K562 (cell line): ENCODE data around the gene LYPD3. TPM values are rescaled to one million over a fixed set of nuclear protein-coding genes. Genes with fewer than 3 reads are reported as not detected.

Source experiments
- ATAC-seq: fragments of 200-7000 bp; cut with Tn5 transposase; 3 replicates; pipeline ENCODE4 v1.9.1; 2020; ENCODE audit warnings: moderate library complexity
- BruUV-seq: library from RNA; stranded (reverse); fragments of 400-500 nt; replicated peaks from 2 replicates; lab custom pipeline; 2021; lab: Mats Ljungman, UMichigan
- CTCF ChIA-PET: fragments of 300-600 bp; formaldehyde crosslinking; extraction: SDS; loops from one replicate; lab custom pipeline; 2021; ENCODE audit warnings: low intra/inter-chr PET ratio; lab: Yijun Ruan, JAX
- POLR2A ChIA-PET: fragments of 300-600, 350-650 bp; sonication (Branson Sonifier 250); formaldehyde crosslinking; extraction: SDS; loops from one replicate; lab custom pipeline; 2021; ENCODE audit warnings: antibody characterized with exemption, inconsistent platforms; lab: Yijun Ruan, JAX
- DNase-seq, 4 experiments: peaks; one replicate each; pipeline versions ENCODE4 v3.0.0 to v3.0.0-alpha.2; 2011 to 2018; ENCODE audit warnings: low spot score in 3 of 4, mixed read lengths in 3 of 4; ENCODE audit errors: extremely low read depth in 1 of 4
- FAIRE-seq: peaks from 2 replicates; lab custom pipeline; 2011; peaks lifted over from hg19 to GRCh38; lab: Jason Lieb, UNC
- H2AFZ ChIP-seq: 2 replicates; pipeline ENCODE4 v1.6.0; 2011; ENCODE audit warnings: low read depth, low read length, control low read depth, inconsistent platforms
- H3K27ac ChIP-seq: fragments of 200-600 bp; 3 replicates; pipeline ENCODE4 v1.8.0; 2011; ENCODE audit warnings: low read depth, mild to moderate bottlenecking, control low read depth, inconsistent platforms, low read length, moderate library complexity, mixed read lengths; ENCODE audit errors: extremely low read depth
- H3K27me3 ChIP-seq, 2 experiments: fragments of 300-600 bp in 1 of 2; 2 replicates in 1 of 2; 3 replicates in 1 of 2; pipeline versions ENCODE4 v1.6.0 to v1.8.0; 2011; ENCODE audit warnings: inconsistent platforms in 2 of 2, low read length in 2 of 2, mild to moderate bottlenecking in 1 of 2, mixed read lengths in 1 of 2, moderate library complexity in 1 of 2; ENCODE audit not compliant: control insufficient read depth in 2 of 2, insufficient read depth in 2 of 2
- H3K36me3 ChIP-seq: fragments of 300-600 bp; 3 replicates; pipeline ENCODE4 v1.8.0; 2011; ENCODE audit warnings: mild to moderate bottlenecking, low read length, inconsistent platforms; ENCODE audit not compliant: control insufficient read depth, insufficient read depth
- H3K4me1 ChIP-seq, 2 experiments: fragments of 200-600 bp in 1 of 2; replicated peaks in 1 of 2; 2 replicates in 1 of 2; 3 replicates in 1 of 2; pipeline versions ENCODE4 v1.5.1 to v1.8.0; 2011; ENCODE audit warnings: inconsistent platforms in 2 of 2, low read length in 2 of 2, mild to moderate bottlenecking in 1 of 2, mixed read lengths in 1 of 2, moderate library complexity in 1 of 2; ENCODE audit not compliant: control insufficient read depth in 2 of 2, insufficient read depth in 2 of 2
- H3K4me2 ChIP-seq: 2 replicates; pipeline ENCODE4 v1.6.1; 2011; ENCODE audit warnings: low read length, control low read depth, inconsistent platforms, mixed read lengths; ENCODE audit not compliant: insufficient read depth
- H3K4me3 ChIP-seq: fragments of 200-600 bp; sonication (generic), shearing (Covaris generic); 2 replicates; pipeline ENCODE4 v1.5.1; 2016; ENCODE audit warnings: control low read depth, inconsistent platforms
- H3K79me2 ChIP-seq: fragments of 200-600 bp; 3 replicates; pipeline ENCODE4 v1.8.0; 2011; ENCODE audit warnings: low read length, inconsistent platforms; ENCODE audit not compliant: control insufficient read depth, insufficient read depth
- H3K9ac ChIP-seq, 2 experiments: 2 replicates each; pipeline versions ENCODE4 v1.6.0 to v1.6.1; 2011; ENCODE audit warnings: low read depth in 2 of 2, low read length in 2 of 2, control low read depth in 1 of 2, inconsistent platforms in 1 of 2, mild to moderate bottlenecking in 1 of 2, mixed read lengths in 1 of 2; ENCODE audit not compliant: insufficient read depth in 1 of 2
- H3K9me1 ChIP-seq: one replicate; pipeline ENCODE4 v1.6.0; 2011; ENCODE audit warnings: inconsistent platforms, mild to moderate bottlenecking, low read length, moderate library complexity; ENCODE audit not compliant: control insufficient read depth, insufficient read depth
- H3K9me3 ChIP-seq: replicated peaks from 2 replicates; pipeline ENCODE4 v1.5.1; 2011; ENCODE audit warnings: low read depth, low read length, inconsistent platforms; ENCODE audit not compliant: control insufficient read depth, insufficient read depth
- H4K20me1 ChIP-seq: replicated peaks from 2 replicates; pipeline ENCODE4 v1.6.1; 2011; ENCODE audit warnings: low read length, inconsistent platforms, mixed read lengths; ENCODE audit not compliant: control insufficient read depth, insufficient read depth
- ADNP ChIP-seq: fragments of 200-800 bp; sonication (Bioruptor generic); IDR thresholded peaks from 2 replicates; pipeline ENCODE4 v1.6.1; 2016; ENCODE audit warnings: missing genetic modification characterization, missing compliant biosample characterization
- CAMTA2 ChIP-seq: fragments of 250-450 bp; sonication (Bioruptor Pico); conservative IDR thresholded peaks from 2 replicates; pipeline ENCODE4 v1.5.1; 2022
- HNRNPK ChIP-seq: fragments of 200-400 bp; formaldehyde crosslinking; IDR thresholded peaks from one replicate; pipeline ENCODE4 v1.6.1; 2018; ENCODE audit warnings: mild to moderate bottlenecking, low read depth, low read length; ENCODE audit not compliant: poor library complexity, severe bottlenecking
- MCM7 ChIP-seq, 2 experiments: fragments of 450-650 bp; IDR thresholded peaks; 2 replicates each; pipeline ENCODE4 v1.6.1; 2016 to 2018
- POLR3A ChIP-seq: IDR thresholded peaks from 2 replicates; pipeline ENCODE4 v1.6.1; 2011; ENCODE audit warnings: borderline replicate concordance, mild to moderate bottlenecking, moderate library complexity; ENCODE audit not compliant: insufficient read length, insufficient read depth; ENCODE audit errors: extremely low read depth
- PRMT5 ChIP-seq: sonication (generic); formaldehyde crosslinking; IDR thresholded peaks from 2 replicates; pipeline ENCODE4 v1.5.0; 2020; ENCODE audit warnings: missing genetic modification reagents
- PTRF ChIP-seq: fragments of 450-650 bp; IDR thresholded peaks from 2 replicates; pipeline ENCODE4 v1.6.1; 2016; ENCODE audit warnings: mild to moderate bottlenecking, missing genetic modification characterization, missing compliant biosample characterization
- PURB ChIP-seq: sonication (generic); formaldehyde crosslinking; IDR thresholded peaks from 2 replicates; pipeline ENCODE4 v1.9.0; 2021; ENCODE audit warnings: low read depth, mild to moderate bottlenecking, missing genetic modification reagents
- SMARCB1 ChIP-seq: IDR thresholded peaks from 2 replicates; pipeline ENCODE4 v1.6.1; 2011; ENCODE audit warnings: improper control_type of control experiment, low read depth; ENCODE audit not compliant: insufficient read length
- ZC3H4 ChIP-seq: sonication (generic); formaldehyde crosslinking; IDR thresholded peaks from 2 replicates; pipeline ENCODE4 v1.9.0; 2021; ENCODE audit warnings: missing genetic modification reagents, borderline replicate concordance
- ZNF121 ChIP-seq: sonication (generic); formaldehyde crosslinking; conservative IDR thresholded peaks from 2 replicates; pipeline ENCODE4 v1.8.0; 2022; ENCODE audit warnings: missing genetic modification reagents
- ZNF134 ChIP-seq: fragments of 250-450 bp; sonication (Bioruptor Pico); conservative IDR thresholded peaks from 2 replicates; pipeline ENCODE4 v1.4.0; 2020
- WGBS: fragments of 100-300 bp; shearing (Covaris generic); methylation state at CpG from one replicate; pipeline ENCODE4 v1.1.6; 2016; ENCODE audit warnings: low coverage, mixed read lengths; ENCODE audit not compliant: insufficient coverage; ENCODE audit errors: missing lambda C conversion rate; 5-methylcytosine and 5-hydroxymethylcytosine counted together
- in situ Hi-C: fragments of 300-500 bp; cut with MboI; formaldehyde crosslinking; loops from 4 replicates; pipeline ENCODE4 v1.15.0; 2018; ENCODE audit warnings: inconsistent platforms, mixed read lengths
- intact Hi-C: fragments of 100-400 bp; cut with micrococcal nuclease; formaldehyde crosslinking; loops from 2 replicates; pipeline ENCODE4 v1.14.2; 2022
- polyA plus RNA-seq, 8 experiments: library from polyadenylated mRNA; depleted of rRNA in 4 of 8; stranded (reverse) in 5 of 8; unstranded in 3 of 8; fragments of >200 nt; fragmentation: Nextera tagmentation in 2 of 8; fragmentation: Illumina TruSeq in 1 of 8; extraction: Ambion mirVana in 2 of 8; extraction: Trizol in 1 of 8; gene quantifications; 2 replicates each; pipeline versions ENCODE4 v1.2.1 to v1.2.3, GENCODE V29; 2011 to 2014; ENCODE audit warnings: inconsistent platforms in 1 of 8, missing spikeins in 1 of 8
- total RNA-seq, 7 experiments: library from RNA; depleted of rRNA in 6 of 7; stranded (reverse); fragments of >200 nt in 6 of 7; fragmentation: Illumina TruSeq in 2 of 7; extraction: Trizol in 2 of 7; gene quantifications; 2 replicates each; pipeline versions ENCODE4 v1.2.1 to v1.2.3, GENCODE V29; 2011 to 2021; ENCODE audit warnings: low replicate concordance in 1 of 7
- TF ChIP-seq, protein P1 (sequence below): fragments of 450-650 bp; formaldehyde crosslinking; IDR thresholded peaks from 2 replicates; pipeline ENCODE4 v1.4.0; 2020; ENCODE audit warnings: mild to moderate bottlenecking, moderate library complexity
- TF ChIP-seq, protein P2 (sequence below): fragments of 250-450 bp; sonication (Bioruptor Pico); IDR thresholded peaks from 2 replicates; pipeline ENCODE4 v1.8.0; 2021; ENCODE audit warnings: moderate library complexity, mild to moderate bottlenecking, inconsistent platforms
- TF ChIP-seq, protein P3 (sequence below): fragments of 250-450 bp; sonication (Bioruptor Pico); IDR thresholded peaks from 2 replicates; pipeline ENCODE4 v1.5.0; 2022; ENCODE audit warnings: mild to moderate bottlenecking
- TF ChIP-seq, protein P4 (sequence below): fragments of 450-650 bp; IDR thresholded peaks from 2 replicates; pipeline ENCODE4 v1.6.1; 2016

The LYPD3 gene
- total and polyA plus RNA-seq, 9 of the 15 experiments (the other 6 are each of a cell fraction or from before 2014, with no cell fraction given) = 0.04 to 0.33 (median 0.20) TPM; not detected in 1

DNA sequence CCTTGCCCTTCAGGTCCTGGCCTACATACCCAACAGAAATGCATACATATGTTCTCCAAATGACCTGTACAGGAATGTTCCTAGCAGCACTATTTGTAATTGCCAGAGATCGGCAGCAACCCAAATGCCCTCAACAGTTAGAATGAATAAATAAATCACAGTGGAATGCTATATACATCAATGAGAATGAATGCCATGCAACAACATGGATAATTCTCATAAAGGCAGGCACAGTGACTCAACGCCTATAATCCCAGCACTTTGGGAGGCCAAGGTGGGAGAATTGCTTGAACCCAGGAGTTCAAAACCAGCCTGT, 32.1 kb downstream of the LYPD3 start:
- H3K27me3 ChIP-seq = peaks cover 0 to 4% of the 10 kb centered on the region in 2 experiments; a peak in 1 of 5 replicates
- BruUV-seq = no TSS peak
- no peak overlapping the region for H2AFZ ChIP-seq
- no peaks in the 10 kb centered on the region for H4K20me1 ChIP-seq
- no peaks in the 10 kb centered on the region for H3K9me3 ChIP-seq
- ATAC-seq (no peak), DNase-seq (no peak), FAIRE-seq (no peak)
- no peaks in the 10 kb centered on the region for H3K79me2 ChIP-seq
- intact Hi-C loops (loop anchor here (1.0 kb wide), 1 partner anchor 86 kb away; no protein-coding TSS in a partner anchor), in situ Hi-C loops (no loop called here)
- no peak overlapping the region for H3K4me3 ChIP-seq
- no peaks in the 10 kb centered on the region for H3K36me3 ChIP-seq
- WGBS = 38% methylated on average over 2 of the region's 2 CpGs
- H3K9me1 ChIP-seq = no peaks in the 10 kb centered on the region
- ChIA-PET POLR2A (interaction anchor here (0.6 kb wide), 1 partner anchor 76 kb away, joined by 3 read pairs; no protein-coding TSS in a partner anchor), CTCF (interaction anchor here (2.3 kb wide), 1 partner anchor 86 kb away, joined by 22 read pairs; no protein-coding TSS in a partner anchor)
- no peak overlapping the region for H3K27ac ChIP-seq
- no peak overlapping the region for H3K4me2 ChIP-seq
- no peak overlapping the region for H3K9ac ChIP-seq
- no peaks in the 10 kb centered on the region for H3K4me1 ChIP-seq
- TF ChIP-seq, protein P1, sequence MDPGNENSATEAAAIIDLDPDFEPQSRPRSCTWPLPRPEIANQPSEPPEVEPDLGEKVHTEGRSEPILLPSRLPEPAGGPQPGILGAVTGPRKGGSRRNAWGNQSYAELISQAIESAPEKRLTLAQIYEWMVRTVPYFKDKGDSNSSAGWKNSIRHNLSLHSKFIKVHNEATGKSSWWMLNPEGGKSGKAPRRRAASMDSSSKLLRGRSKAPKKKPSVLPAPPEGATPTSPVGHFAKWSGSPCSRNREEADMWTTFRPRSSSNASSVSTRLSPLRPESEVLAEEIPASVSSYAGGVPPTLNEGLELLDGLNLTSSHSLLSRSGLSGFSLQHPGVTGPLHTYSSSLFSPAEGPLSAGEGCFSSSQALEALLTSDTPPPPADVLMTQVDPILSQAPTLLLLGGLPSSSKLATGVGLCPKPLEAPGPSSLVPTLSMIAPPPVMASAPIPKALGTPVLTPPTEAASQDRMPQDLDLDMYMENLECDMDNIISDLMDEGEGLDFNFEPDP (CRISPR knock-in tag) = no peak
- TF ChIP-seq PTRF (tag) (no peak), HNRNPK (no peak), CAMTA2 (CRISPR knock-in tag) (no peak), ZC3H4 (CRISPR knock-in tag) (no peak), MCM7 (IDR thresholded peaks at IDR 0.05) (no peak), ZNF121 (no peak), ADNP (tag) (no peak), ZNF134 (no peak), PURB (CRISPR knock-in tag) (no peak), POLR3A (no peak), PRMT5 (CRISPR knock-in tag) (no peak), SMARCB1 (no peak)
- TF ChIP-seq, protein P2, sequence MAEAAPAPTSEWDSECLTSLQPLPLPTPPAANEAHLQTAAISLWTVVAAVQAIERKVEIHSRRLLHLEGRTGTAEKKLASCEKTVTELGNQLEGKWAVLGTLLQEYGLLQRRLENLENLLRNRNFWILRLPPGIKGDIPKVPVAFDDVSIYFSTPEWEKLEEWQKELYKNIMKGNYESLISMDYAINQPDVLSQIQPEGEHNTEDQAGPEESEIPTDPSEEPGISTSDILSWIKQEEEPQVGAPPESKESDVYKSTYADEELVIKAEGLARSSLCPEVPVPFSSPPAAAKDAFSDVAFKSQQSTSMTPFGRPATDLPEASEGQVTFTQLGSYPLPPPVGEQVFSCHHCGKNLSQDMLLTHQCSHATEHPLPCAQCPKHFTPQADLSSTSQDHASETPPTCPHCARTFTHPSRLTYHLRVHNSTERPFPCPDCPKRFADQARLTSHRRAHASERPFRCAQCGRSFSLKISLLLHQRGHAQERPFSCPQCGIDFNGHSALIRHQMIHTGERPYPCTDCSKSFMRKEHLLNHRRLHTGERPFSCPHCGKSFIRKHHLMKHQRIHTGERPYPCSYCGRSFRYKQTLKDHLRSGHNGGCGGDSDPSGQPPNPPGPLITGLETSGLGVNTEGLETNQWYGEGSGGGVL (CRISPR knock-in tag) = no peak
- TF ChIP-seq, protein P3, sequence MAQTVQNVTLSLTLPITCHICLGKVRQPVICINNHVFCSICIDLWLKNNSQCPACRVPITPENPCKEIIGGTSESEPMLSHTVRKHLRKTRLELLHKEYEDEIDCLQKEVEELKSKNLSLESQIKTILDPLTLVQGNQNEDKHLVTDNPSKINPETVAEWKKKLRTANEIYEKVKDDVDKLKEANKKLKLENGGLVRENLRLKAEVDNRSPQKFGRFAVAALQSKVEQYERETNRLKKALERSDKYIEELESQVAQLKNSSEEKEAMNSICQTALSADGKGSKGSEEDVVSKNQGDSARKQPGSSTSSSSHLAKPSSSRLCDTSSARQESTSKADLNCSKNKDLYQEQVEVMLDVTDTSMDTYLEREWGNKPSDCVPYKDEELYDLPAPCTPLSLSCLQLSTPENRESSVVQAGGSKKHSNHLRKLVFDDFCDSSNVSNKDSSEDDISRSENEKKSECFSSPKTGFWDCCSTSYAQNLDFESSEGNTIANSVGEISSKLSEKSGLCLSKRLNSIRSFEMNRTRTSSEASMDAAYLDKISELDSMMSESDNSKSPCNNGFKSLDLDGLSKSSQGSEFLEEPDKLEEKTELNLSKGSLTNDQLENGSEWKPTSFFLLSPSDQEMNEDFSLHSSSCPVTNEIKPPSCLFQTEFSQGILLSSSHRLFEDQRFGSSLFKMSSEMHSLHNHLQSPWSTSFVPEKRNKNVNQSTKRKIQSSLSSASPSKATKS (CRISPR knock-in tag) = no peak
- TF ChIP-seq, protein P4, sequence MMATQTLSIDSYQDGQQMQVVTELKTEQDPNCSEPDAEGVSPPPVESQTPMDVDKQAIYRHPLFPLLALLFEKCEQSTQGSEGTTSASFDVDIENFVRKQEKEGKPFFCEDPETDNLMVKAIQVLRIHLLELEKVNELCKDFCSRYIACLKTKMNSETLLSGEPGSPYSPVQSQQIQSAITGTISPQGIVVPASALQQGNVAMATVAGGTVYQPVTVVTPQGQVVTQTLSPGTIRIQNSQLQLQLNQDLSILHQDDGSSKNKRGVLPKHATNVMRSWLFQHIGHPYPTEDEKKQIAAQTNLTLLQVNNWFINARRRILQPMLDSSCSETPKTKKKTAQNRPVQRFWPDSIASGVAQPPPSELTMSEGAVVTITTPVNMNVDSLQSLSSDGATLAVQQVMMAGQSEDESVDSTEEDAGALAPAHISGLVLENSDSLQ = no peak
